ENCODE results near the gene ENTPD8.

The ENTPD8 gene

DNA sequence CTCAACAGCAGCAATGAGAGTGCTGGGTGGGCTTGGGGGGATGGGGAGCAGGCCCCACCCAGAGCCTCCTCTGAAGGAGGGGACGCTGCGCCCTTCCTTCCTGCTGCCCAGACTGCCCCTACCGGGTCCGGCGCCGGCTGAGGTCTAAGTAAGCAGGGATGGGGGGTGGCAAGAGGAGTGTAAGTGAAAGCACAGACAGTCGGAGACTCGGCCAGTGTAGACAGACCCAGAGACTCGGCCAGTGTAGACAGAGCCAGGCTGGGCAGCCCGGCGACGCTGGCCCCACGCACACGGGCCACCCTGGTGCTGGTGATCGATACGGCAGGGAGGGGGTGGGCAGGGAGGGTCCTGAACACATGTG lies 7.4 kb upstream of the ENTPD8 start:
- Histone ChIP-seq H3K27ac (ENCODE audit: low read length) (no peak overlapping the region), H3K4me1 (ENCODE audit: control insufficient read depth in 1 of 2, insufficient read depth in 2 of 2, low read length in 2 of 2) (peaks cover 0 to 5% of the 10 kb centered on the region in 2 donors), H3K9me3 (ENCODE audit: control insufficient read depth in 1 of 2, low read length in 2 of 2) (no peaks in the 10 kb centered on the region), H3K36me3 (ENCODE audit: control insufficient read depth in 1 of 2, insufficient read depth in 2 of 2, low read length in 2 of 2) (peaks cover 0 to 20% of the 10 kb centered on the region in 2 donors), H3K4me3 (ENCODE audit: low read depth in 1 of 2, low read length in 2 of 2) (no peak overlapping the region), H3K27me3 (ENCODE audit: low read depth, low read length) (no peaks in the 10 kb centered on the region)

DNA sequence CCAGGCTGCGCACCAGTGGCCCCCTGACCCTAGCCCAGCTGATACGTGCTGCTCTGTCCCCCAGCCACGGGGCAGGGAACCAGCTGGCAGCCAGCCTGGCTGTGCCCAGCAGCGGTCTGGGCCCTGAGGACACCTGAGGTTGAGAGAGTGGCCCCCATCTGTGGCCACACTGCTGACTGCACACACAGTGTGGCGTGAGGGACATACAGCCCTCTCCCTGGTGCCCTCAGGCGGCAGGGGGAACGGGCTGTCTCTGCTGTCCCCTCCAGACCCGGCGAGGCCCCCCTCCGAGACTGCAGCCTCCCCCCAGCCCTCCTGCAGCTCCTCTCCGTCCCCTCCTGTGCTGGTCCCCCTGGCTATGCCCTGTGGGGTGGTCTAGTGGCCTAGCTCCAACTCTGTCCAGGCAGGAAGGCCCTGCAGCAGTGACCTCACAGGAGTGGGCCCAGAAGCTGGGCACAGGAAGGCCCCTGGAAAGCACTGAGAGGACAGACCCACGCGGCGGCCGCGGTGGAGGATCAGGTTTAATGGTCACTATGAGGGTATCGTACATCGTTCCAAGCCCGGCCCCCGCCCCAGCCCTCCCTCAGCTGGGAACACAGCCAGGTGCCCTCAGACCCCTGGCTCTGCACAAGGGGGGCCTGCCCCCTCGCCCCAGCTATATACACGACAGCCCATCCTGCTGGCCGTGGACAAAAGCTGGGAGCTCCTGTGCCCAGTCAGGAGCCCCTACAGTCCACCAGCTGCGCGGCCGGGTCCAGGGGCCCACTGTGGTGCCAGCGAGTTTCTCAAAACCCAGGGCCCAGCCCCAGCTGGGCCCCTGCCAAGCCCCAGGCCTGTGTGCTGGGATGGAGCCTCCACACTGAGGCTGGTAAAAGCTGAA lies 6.8 kb upstream of the ENTPD8 start:
- Histone ChIP-seq H3K4me1 (ENCODE audit: control insufficient read depth in 1 of 2, insufficient read depth in 2 of 2, low read length in 2 of 2) (no peaks in the 10 kb centered on the region), H3K27ac (ENCODE audit: low read length) (no peak overlapping the region), H3K36me3 (ENCODE audit: control insufficient read depth in 1 of 2, insufficient read depth in 2 of 2, low read length in 2 of 2) (peaks cover 0 to 20% of the 10 kb centered on the region in 2 donors), H3K27me3 (ENCODE audit: low read depth, low read length) (no peaks in the 10 kb centered on the region), H3K4me3 (ENCODE audit: low read depth in 1 of 2, low read length in 2 of 2) (no peak overlapping the region), H3K9me3 (ENCODE audit: control insufficient read depth in 1 of 2, low read length in 2 of 2) (no peaks in the 10 kb centered on the region)

DNA sequence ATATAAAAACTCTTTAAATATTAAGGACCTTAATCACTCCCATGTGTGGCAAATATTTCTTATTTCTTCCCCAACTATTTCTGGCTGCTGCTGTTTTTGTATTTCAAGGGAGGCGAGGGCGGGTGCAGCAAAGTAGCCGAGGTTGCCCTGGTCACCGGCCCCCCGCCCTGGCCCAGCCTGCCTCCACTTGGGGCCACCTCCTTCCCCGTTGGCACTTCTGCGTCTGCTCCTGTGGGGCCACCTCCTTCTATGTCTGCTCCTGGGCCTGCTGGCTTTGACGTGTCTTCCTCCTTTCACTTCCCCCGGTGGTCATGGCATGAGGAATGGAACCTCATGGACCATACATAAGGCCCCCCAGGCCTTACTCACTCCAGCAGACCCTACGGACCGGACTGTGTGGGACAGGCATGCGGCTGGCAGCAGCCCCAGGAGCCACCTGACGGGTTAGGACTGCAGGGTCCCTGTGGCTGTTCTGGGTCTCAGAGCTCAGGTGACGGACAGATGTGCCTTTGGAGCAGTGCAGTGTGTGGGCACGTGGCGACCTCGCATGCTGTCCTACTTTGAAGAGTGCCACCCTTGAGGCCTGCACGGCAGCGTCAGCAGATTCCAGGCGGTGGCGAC lies 5.8 kb upstream of the ENTPD8 start:
- Histone ChIP-seq H3K27ac (ENCODE audit: low read length) (no peak overlapping the region), H3K9me3 (ENCODE audit: control insufficient read depth in 1 of 2, low read length in 2 of 2) (no peaks in the 10 kb centered on the region), H3K4me1 (ENCODE audit: control insufficient read depth in 1 of 2, insufficient read depth in 2 of 2, low read length in 2 of 2) (no peaks in the 10 kb centered on the region), H3K27me3 (ENCODE audit: low read depth, low read length) (no peaks in the 10 kb centered on the region), H3K4me3 (ENCODE audit: low read depth in 1 of 2, low read length in 2 of 2) (no peak overlapping the region), H3K36me3 (ENCODE audit: control insufficient read depth in 1 of 2, insufficient read depth in 2 of 2, low read length in 2 of 2) (peaks cover 0 to 13% of the 10 kb centered on the region in 2 donors)

DNA sequence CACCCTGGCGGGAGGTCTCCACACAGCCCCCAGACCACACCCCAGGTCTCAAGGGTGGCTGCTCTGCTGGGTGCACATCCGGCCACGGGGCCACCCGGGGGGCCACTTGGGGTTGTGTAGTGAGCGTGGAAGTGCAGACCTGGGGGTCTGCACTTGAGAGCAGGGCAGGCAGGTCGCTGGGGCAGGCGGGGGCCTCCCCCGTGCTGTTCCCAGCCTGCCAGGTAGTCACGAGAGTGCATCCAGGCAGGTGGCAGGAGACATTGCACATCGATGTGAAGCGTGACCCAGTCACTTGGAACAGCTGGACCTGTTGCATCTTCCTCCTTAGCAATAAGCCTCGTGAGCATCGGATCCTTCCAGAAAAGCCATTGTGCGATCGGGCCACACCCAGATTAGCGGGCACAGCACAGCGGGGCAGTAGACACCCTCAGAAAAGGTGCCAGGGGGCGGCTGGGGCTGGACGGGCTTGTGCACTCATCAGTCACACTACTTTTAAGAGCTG lies 4.8 kb upstream of the ENTPD8 start:
- peaks cover 0 to 5% of the 10 kb centered on the region in 2 donors for H3K4me1 ChIP-seq (ENCODE audit: control insufficient read depth in 1 of 2, insufficient read depth in 2 of 2, low read length in 2 of 2)
- H3K27me3 ChIP-seq (ENCODE audit: low read depth, low read length), result no peaks in the 10 kb centered on the region
- H3K36me3 ChIP-seq (ENCODE audit: control insufficient read depth in 1 of 2, insufficient read depth in 2 of 2, low read length in 2 of 2), result peaks cover 0 to 13% of the 10 kb centered on the region in 2 donors
- no peaks in the 10 kb centered on the region for H3K9me3 ChIP-seq (ENCODE audit: control insufficient read depth in 1 of 2, low read length in 2 of 2)
- H3K27ac ChIP-seq (ENCODE audit: low read length), result no peak overlapping the region
- no peak overlapping the region for H3K4me3 ChIP-seq (ENCODE audit: low read depth in 1 of 2, low read length in 2 of 2)

DNA sequence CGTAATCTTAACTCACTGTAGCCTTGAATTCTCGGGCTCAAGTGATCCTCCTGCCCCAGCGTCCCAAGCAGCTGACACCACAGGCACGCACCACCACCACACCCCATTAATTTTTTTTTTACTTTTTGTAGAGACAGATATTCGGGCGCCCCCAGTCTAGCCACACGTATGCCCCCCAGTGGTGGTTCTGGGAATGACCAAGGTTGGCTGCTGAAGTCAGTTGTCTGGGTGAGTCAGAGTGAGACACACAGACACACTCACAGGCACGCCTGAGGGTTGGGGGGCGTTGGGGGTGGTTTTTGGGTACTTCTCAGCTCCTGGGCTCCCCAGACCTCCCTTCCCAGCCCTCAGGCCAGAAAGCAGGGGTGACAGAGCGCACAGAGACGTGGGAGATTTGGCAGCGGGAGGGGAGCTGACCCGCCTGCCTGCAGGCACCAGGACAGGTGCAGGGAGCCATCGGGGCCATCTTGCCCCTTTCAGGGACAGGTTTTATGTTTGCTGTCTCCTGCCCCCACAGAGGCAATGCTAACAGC lies 4.2 kb upstream of the ENTPD8 start:
- Histone ChIP-seq H3K4me3 (ENCODE audit: low read depth in 1 of 2, low read length in 2 of 2) (no peak overlapping the region), H3K27me3 (ENCODE audit: low read depth, low read length) (no peaks in the 10 kb centered on the region), H3K4me1 (ENCODE audit: control insufficient read depth in 1 of 2, insufficient read depth in 2 of 2, low read length in 2 of 2) (peaks cover 0 to 5% of the 10 kb centered on the region in 2 donors)

DNA sequence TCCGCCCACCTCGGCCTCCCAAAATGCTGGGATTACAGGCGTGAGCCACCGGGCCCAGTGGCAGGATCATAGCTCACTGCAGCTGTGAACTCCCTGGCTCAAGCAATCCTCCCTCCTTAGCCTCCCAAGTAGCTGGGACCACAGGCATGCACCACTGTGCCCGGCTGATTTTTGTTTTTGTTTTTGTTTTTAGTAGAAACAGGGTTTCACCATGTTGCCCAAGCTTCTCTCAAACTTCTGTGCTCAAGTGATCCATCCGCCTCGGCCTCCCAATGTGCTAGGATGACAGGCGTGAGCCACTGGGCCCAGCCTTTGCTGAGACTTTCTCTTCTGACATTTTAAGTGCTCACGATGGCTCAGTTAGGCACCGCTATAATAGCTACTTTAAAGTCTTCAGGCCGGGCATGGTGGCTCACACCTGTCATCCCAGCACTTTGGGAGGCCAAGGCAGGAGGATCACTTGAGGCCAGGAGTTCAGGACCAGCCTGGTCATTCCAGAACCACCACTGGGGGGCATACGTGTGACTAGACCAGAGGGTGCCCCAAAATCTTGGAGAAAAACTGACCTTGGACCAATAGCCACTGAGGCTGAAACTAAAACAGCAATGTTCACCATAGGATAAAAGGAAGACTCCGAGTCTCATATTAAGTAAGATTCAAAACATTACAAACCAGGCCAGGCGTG lies 3.1 kb upstream of the ENTPD8 start:
- peaks cover 0 to 5% of the 10 kb centered on the region in 2 donors for H3K4me1 ChIP-seq (ENCODE audit: control insufficient read depth in 1 of 2, insufficient read depth in 2 of 2, low read length in 2 of 2)
- no peaks in the 10 kb centered on the region for H3K27me3 ChIP-seq (ENCODE audit: low read depth, low read length)
- H3K27ac ChIP-seq (ENCODE audit: low read length), result no peak overlapping the region

More for the DNA sequence above, 4.2 kb upstream of the ENTPD8 start:
- no peaks in the 10 kb centered on the region for H3K9me3 ChIP-seq (ENCODE audit: control insufficient read depth in 1 of 2, low read length in 2 of 2)
- peaks cover 0 to 13% of the 10 kb centered on the region in 2 donors for H3K36me3 ChIP-seq (ENCODE audit: control insufficient read depth in 1 of 2, insufficient read depth in 2 of 2, low read length in 2 of 2)
- no peak overlapping the region for H3K27ac ChIP-seq (ENCODE audit: low read length)

DNA sequence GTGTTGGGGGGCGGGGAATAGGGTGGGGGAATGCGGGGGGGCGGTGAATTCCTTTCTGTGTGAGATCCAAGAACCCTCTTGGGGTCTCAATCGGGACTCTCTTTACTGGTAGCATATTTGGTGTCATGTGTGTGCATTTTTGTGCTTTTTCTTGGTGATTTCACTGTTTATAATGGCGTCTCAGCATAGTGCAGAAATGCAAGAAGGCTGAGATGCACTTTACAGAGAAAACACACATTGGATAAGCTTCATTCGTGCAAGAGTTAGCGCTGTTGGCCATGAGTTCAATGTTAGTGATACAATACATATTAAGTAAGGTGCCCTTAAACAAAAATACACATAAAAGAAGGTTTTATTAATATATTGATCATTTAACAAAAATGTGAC lies 771 bp upstream of the ENTPD8 start:
- H3K27me3 ChIP-seq (ENCODE audit: low read depth, low read length), result no peaks in the 10 kb centered on the region
- H3K36me3 ChIP-seq (ENCODE audit: control insufficient read depth in 1 of 2, insufficient read depth in 2 of 2, low read length in 2 of 2), result no peaks in the 10 kb centered on the region
- H3K9me3 ChIP-seq (ENCODE audit: control insufficient read depth in 1 of 2, low read length in 2 of 2), result no peaks in the 10 kb centered on the region
- H3K27ac ChIP-seq (ENCODE audit: low read length), result no peak overlapping the region
- no peak overlapping the region for H3K4me3 ChIP-seq (ENCODE audit: low read depth in 1 of 2, low read length in 2 of 2)
- peaks cover 0 to 5% of the 10 kb centered on the region in 2 donors for H3K4me1 ChIP-seq (ENCODE audit: control insufficient read depth in 1 of 2, insufficient read depth in 2 of 2, low read length in 2 of 2)

More for the DNA sequence above, 3.1 kb upstream of the ENTPD8 start:
- Histone ChIP-seq H3K9me3 (ENCODE audit: control insufficient read depth in 1 of 2, low read length in 2 of 2) (no peaks in the 10 kb centered on the region), H3K36me3 (ENCODE audit: control insufficient read depth in 1 of 2, insufficient read depth in 2 of 2, low read length in 2 of 2) (peaks cover 0 to 7% of the 10 kb centered on the region in 2 donors), H3K4me3 (ENCODE audit: low read depth in 1 of 2, low read length in 2 of 2) (no peak overlapping the region)

- Histone ChIP-seq H3K27me3 (ENCODE audit: low read depth, low read length) (no peaks in the 10 kb centered on the region), H3K4me1 (ENCODE audit: control insufficient read depth in 1 of 2, insufficient read depth in 2 of 2, low read length in 2 of 2) (peaks cover 0 to 16% of the 10 kb centered on the region in 2 donors), H3K27ac (ENCODE audit: low read length) (no peak overlapping the region), H3K36me3 (ENCODE audit: control insufficient read depth in 1 of 2, insufficient read depth in 2 of 2, low read length in 2 of 2) (no peaks in the 10 kb centered on the region), H3K9me3 (ENCODE audit: control insufficient read depth in 1 of 2, low read length in 2 of 2) (no peaks in the 10 kb centered on the region), H3K4me3 (ENCODE audit: low read depth in 1 of 2, low read length in 2 of 2) (no peak overlapping the region)
Measured at GRCh38 chr9:137439158-137439714, 1.9 kb downstream of the ENTPD8 start.

DNA sequence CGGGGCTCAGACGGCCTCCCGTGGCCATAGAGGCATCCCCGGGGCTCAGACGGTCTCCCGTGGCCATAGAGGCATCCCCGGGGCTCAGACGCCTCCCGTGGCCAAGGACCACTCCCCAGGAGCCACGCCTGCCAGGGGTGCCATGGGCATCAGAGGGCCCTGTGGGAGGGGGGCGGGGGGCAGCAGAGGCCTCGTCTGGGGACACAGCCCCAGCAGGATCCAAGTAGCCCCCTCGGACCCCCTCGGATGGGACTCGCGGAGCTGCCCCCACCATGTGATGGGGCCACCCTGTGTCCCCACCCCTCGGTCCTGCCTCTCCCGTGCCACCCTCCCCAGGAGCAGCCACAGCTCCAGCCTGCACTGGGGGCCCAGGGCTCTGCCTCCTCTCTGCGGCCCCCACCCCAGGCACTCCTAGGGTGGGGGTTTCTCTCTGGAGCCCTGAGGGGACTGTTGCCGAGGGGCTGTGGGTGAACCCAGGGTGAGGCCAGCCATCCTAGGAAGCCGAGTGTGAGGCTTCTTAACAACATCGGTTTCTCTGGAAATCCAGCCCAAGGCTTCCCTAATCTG lies 2.5 kb downstream of the ENTPD8 start:
- Histone ChIP-seq H3K27ac (ENCODE audit: low read length) (no peak overlapping the region), H3K27me3 (ENCODE audit: low read depth, low read length) (no peaks in the 10 kb centered on the region), H3K9me3 (ENCODE audit: control insufficient read depth in 1 of 2, low read length in 2 of 2) (no peaks in the 10 kb centered on the region), H3K4me1 (ENCODE audit: control insufficient read depth in 1 of 2, insufficient read depth in 2 of 2, low read length in 2 of 2) (peaks cover 0 to 16% of the 10 kb centered on the region in 2 donors), H3K4me3 (ENCODE audit: low read depth in 1 of 2, low read length in 2 of 2) (no peak overlapping the region), H3K36me3 (ENCODE audit: control insufficient read depth in 1 of 2, insufficient read depth in 2 of 2, low read length in 2 of 2) (no peaks in the 10 kb centered on the region)

DNA sequence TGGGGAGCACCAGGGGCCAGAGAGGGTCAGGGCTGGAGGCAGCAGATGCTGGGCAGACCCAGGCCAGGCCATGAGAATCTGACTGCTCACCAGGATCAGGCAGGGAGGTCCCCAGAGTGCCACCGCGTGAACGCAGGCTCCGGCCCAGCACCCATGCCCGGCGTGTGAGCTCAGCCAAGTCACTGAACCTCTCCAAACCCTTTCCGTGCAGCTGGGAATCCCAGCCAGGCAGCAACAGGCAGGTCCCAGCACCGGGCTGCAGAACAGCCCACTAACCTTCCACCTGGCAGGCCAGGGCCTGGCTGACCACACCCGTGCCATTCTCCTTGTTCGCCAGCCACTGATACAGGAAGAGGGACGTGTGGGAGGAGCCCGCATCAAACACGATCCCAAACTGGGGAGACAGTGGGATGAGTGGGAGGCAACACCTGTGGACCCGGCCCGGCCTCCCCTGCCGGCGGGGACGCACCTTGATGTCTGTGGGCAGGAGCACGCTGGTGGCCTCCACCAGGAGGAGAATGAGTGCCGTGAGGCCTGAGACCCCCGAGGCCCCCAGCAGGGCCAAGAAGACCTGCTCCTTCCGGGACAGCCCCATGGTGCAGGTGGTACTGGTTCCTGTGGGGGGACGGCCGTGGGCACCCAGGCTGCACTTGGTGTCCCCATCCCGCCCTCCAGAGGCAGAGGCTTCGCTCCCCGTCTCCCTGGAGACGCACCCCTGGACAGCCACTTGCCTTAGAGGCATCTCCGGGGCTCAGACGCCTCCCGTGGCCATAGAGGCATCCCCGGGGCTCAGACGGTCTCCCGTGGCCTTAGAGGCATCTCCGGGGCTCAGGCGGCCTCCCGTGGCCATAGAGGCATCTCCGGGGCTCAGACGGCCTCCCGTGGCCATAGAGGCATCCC lies 3.2 kb downstream of the ENTPD8 start:
- Histone ChIP-seq H3K27me3 (ENCODE audit: low read depth, low read length) (no peaks in the 10 kb centered on the region), H3K36me3 (ENCODE audit: control insufficient read depth in 1 of 2, insufficient read depth in 2 of 2, low read length in 2 of 2) (no peaks in the 10 kb centered on the region), H3K27ac (ENCODE audit: low read length) (no peak overlapping the region), H3K9me3 (ENCODE audit: control insufficient read depth in 1 of 2, low read length in 2 of 2) (no peaks in the 10 kb centered on the region), H3K4me3 (ENCODE audit: low read depth in 1 of 2, low read length in 2 of 2) (no peak overlapping the region), H3K4me1 (ENCODE audit: control insufficient read depth in 1 of 2, insufficient read depth in 2 of 2, low read length in 2 of 2) (peaks cover 0 to 16% of the 10 kb centered on the region in 2 donors)
